Amniotic stem cell (primary cell): ENCODE data around the gene ZNF76.
A peak's percentile ranks its signal among the peaks of the same experiment; 100 is the strongest.
"Not testable (repeated sequence)": the region's sequence is repeated elsewhere in the genome, so short reads cannot be mapped to it uniquely, and the experiment has no call there.

Source experiments
- DNase-seq: peaks from one replicate; lab custom pipeline; 2025; lab: John Stamatoyannopoulos, UW

The ZNF76 gene

DNA sequence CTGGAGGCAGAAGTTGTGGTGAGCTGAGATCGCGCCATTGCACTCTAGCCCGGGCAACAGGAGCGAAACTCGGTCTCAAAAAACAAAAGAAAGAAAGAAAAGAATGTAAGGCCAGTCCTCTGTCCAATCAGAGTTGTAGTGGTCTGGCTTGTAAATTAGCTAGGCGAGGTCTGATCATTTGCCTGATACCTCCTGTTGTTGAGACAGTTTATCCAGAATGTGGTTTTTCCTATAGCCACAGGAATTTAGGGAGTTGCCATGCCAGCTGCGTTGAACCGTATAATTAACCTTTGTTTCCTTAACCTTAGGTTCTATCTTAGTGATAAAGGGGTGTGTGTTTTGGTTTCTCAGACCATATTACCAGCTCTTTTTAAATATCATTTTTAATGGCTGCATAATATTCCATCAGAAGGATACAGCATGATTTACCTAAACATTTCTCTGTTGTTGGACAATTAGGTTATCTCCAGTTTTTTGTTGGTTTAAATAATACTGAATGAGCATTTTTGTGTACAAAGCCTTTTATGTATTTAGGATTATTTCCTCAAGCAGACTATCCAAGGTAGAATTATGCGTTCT lies 71.1 kb downstream of the ZNF76 start:
- DNase-seq: no peak

GRCh38 chr6:35332074-35332887 lies 72.7 kb downstream of the ZNF76 start:
- not testable (repeated sequence) for DNase-seq

DNA sequence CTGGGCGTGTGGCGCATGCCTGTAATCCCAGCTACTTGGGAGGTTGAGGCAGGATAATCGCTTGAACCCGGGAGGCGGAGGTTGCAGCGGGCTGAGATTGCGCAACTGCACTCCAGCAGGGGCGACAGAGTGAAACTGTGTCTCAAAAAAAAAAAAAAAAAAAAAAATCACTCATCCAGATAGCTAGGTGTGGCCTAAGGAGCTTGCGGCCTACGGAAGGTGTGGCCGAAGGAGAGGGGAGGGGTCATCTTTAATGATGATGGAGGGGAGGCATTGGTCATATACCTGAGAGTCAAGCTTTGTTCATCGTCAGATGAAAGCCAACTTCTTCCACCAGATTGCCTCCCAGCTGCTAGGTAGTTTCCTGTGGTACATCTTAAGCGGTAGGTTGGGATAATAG lies 82.0 kb downstream of the ZNF76 start:
- no peak for DNase-seq

- DNase-seq: peak; percentile 87
These were observed 82.9 kb downstream of the ZNF76 start, which contains the start of gene PPARD for GRCh38 chr6:35342258-35343091. TSS of gene PPARD (plus strand) at chr6:35342558. CDS start at chr6:35411088, 68,530 bp downstream.

- DNase-seq: no peak
These were observed 83.7 kb downstream of the ZNF76 start for GRCh38 chr6:35343092-35343834.

GRCh38 chr6:35343835-35344550 lies 84.5 kb downstream of the ZNF76 start:
- DNase-seq: no peak
